GM12892 (cell line): ENCODE results near the gene HNF4A.

Experiments
- POLR2A ChIP-seq: IDR thresholded peaks from 2 replicates; pipeline ENCODE4 v1.6.1; 2011; ENCODE audit warnings: low read depth, low read length, control low read depth
- POLR2AphosphoS5 ChIP-seq: IDR thresholded peaks from 2 replicates; pipeline ENCODE4 v1.6.1; 2011; ENCODE audit warnings: low read depth, low read length, control low read depth

DNA sequence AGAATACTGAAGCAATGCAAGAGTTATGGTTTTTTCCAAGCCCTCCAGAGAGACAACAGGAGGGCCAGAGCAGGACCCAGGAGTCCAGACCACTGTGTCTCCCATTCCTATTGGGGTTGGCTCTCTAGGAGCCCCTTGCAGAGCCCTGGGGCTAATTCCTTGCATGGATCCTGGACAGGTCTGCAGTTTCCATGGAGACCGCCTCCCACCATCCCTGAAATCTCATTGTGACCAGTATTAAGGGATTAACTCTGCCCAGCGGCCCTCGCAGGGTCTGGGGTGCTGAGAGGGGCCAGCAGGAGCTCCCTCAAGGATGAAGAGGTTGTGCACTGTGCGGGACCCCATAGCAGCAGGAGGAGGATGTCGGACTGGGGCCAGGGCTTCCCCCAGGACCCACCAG lies 34.8 kb downstream of the HNF4A start:
- TF ChIP-seq POLR2A (no peak), POLR2AphosphoS5 (no peak)
